ENCODE data around the gene OR4Q3.
"Not testable (repeated sequence)": the region's sequence is repeated elsewhere in the genome, so short reads cannot be mapped to it uniquely, and the experiment has no call there.

Gene OR4Q3

GRCh38 chr14:19743256-19743655, at the start of gene OR4Q3:
TSS of gene OR4Q3 (plus strand) at chr14:19743571.
- Histone ChIP-seq H3K4me1 (ENCODE audit: control insufficient read depth, low read depth, low read length) (no peaks in the 10 kb centered on the region), H3K4me3 (ENCODE audit: low read length) (no peak within 1 kb of the TSS), H3K36me3 (ENCODE audit: control insufficient read depth, low read depth, low read length) (no peaks in the 10 kb centered on the region)

DNA sequence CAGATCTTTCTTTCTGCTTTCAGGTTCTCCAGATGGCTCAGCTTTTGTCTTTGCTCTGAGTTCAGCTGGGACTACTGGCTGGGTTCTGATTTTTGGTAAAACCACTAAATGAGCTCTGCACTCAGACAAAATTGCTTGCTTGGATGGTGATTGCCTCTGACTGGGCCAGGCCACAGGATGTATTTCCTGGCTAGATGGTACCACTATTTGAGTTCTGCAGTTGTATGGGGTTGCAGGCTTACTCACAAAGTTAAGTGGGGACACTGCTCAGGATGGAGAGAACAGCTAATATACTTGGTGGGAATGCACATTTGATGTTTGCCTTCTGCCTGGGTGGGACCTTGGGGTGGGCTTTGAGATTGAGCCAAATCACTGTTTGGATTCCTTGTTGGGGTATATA, 14.0 kb upstream of the OR4Q3 start:
- H3K27ac ChIP-seq (ENCODE audit: low read length) = no peak overlapping the region
- H3K9me3 ChIP-seq (ENCODE audit: control insufficient read depth, low read depth, low read length) = peaks cover 63% of the 10 kb centered on the region

More at GRCh38 chr14:19743256-19743655, at the start of gene OR4Q3:
- H3K9me3 ChIP-seq (ENCODE audit: control insufficient read depth, low read depth, low read length) = peaks cover 53% of the 10 kb centered on the region
- H3K27ac ChIP-seq (ENCODE audit: low read length) = no peak within 1 kb of the TSS
- no peak within 1 kb of the TSS for H3K9ac ChIP-seq (ENCODE audit: low read length)
- H3K27me3 ChIP-seq (ENCODE audit: control insufficient read depth, insufficient read depth, low read length) = no peaks in the 10 kb centered on the region

GRCh38 chr14:19729763-19730162, 13.6 kb upstream of the OR4Q3 start:
- Histone ChIP-seq H3K9me3 (ENCODE audit: control insufficient read depth, low read depth, low read length) (peaks cover 64% of the 10 kb centered on the region), H3K9ac (ENCODE audit: low read length) (no peak overlapping the region), H3K4me1 (ENCODE audit: control insufficient read depth, low read depth, low read length) (no peaks in the 10 kb centered on the region), H3K27ac (ENCODE audit: low read length) (no peak overlapping the region), H3K4me3 (ENCODE audit: low read length) (no peak overlapping the region), H3K27me3 (ENCODE audit: control insufficient read depth, insufficient read depth, low read length) (no peaks in the 10 kb centered on the region), H3K36me3 (ENCODE audit: control insufficient read depth, low read depth, low read length) (no peaks in the 10 kb centered on the region)

More for the DNA sequence above, 14.0 kb upstream of the OR4Q3 start:
- Histone ChIP-seq H3K36me3 (ENCODE audit: control insufficient read depth, low read depth, low read length) (no peaks in the 10 kb centered on the region), H3K27me3 (ENCODE audit: control insufficient read depth, insufficient read depth, low read length) (no peaks in the 10 kb centered on the region), H3K4me3 (ENCODE audit: low read length) (no peak overlapping the region), H3K9ac (ENCODE audit: low read length) (no peak overlapping the region), H3K4me1 (ENCODE audit: control insufficient read depth, low read depth, low read length) (no peaks in the 10 kb centered on the region)

DNA sequence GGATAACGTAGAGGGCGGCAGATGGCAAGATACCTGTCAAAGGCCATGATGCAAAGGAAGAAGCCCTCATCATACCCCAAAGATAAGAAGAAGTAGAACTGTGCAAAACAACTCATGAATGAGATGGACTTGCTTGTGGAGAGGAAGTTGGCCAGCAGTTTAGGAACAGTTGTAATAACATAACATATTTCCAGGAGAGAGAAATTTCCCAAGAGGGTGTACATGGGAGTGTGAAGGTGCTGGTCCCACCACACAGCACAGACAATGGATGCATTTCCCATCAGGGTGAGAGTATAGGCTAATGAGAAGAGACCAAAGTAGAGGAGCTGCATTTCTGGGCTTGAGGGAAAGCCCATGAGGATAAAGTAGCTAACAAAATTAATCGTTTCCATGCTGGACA, 9.5 kb upstream of the OR4Q3 start:
- H3K4me3 ChIP-seq (ENCODE audit: low read length); H3K27me3 ChIP-seq (ENCODE audit: control insufficient read depth, insufficient read depth, low read length); H3K27ac ChIP-seq (ENCODE audit: low read length); H3K36me3 ChIP-seq (ENCODE audit: control insufficient read depth, low read depth, low read length); H3K9ac ChIP-seq (ENCODE audit: low read length); H3K4me1 ChIP-seq (ENCODE audit: control insufficient read depth, low read depth, low read length): not testable (repeated sequence)
- H3K9me3 ChIP-seq (ENCODE audit: control insufficient read depth, low read depth, low read length) = peaks cover 49% of the 10 kb centered on the region

DNA sequence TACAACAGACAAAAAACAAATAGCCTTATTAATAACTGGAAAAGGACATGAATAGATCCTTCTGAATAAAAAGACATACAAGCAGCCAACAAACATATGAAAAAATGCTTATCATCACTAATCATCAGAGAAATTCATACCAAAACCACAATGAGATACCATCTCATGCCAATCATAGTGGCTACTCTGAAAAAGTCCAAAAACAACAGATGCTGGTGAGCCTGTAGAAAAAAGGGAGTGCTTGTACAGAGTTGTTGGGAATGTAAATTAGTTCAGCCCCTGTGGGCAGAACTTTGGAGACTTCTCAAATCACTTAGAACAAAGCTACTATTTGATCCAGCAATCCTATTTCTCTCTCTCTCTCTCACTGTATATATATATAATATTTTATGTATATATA, 8.9 kb downstream of the OR4Q3 start:
- H3K4me1 ChIP-seq (ENCODE audit: control insufficient read depth, low read depth, low read length); H3K27ac ChIP-seq (ENCODE audit: low read length); H3K4me3 ChIP-seq (ENCODE audit: low read length); H3K36me3 ChIP-seq (ENCODE audit: control insufficient read depth, low read depth, low read length); H3K9ac ChIP-seq (ENCODE audit: low read length); H3K27me3 ChIP-seq (ENCODE audit: control insufficient read depth, insufficient read depth, low read length): not testable (repeated sequence)
- H3K9me3 ChIP-seq (ENCODE audit: control insufficient read depth, low read depth, low read length) = peaks cover 56% of the 10 kb centered on the region

- Histone ChIP-seq H3K9me3 (ENCODE audit: control insufficient read depth, low read depth, low read length) (peaks cover 47% of the 10 kb centered on the region), H3K27ac (ENCODE audit: low read length) (no peak overlapping the region), H3K9ac (ENCODE audit: low read length) (no peak overlapping the region), H3K4me3 (ENCODE audit: low read length) (no peak overlapping the region), H3K36me3 (ENCODE audit: control insufficient read depth, low read depth, low read length) (no peaks in the 10 kb centered on the region), H3K4me1 (ENCODE audit: control insufficient read depth, low read depth, low read length) (no peaks in the 10 kb centered on the region), H3K27me3 (ENCODE audit: control insufficient read depth, insufficient read depth, low read length) (no peaks in the 10 kb centered on the region)
Measured at GRCh38 chr14:19754172-19754571, 10.8 kb downstream of the OR4Q3 start.

GRCh38 chr14:19771491-19771890, 28.1 kb downstream of the OR4Q3 start:
- not testable (repeated sequence) for H3K27me3 ChIP-seq (ENCODE audit: control insufficient read depth, insufficient read depth, low read length); H3K9ac ChIP-seq (ENCODE audit: low read length); H3K27ac ChIP-seq (ENCODE audit: low read length); H3K4me3 ChIP-seq (ENCODE audit: low read length); H3K4me1 ChIP-seq (ENCODE audit: control insufficient read depth, low read depth, low read length); H3K36me3 ChIP-seq (ENCODE audit: control insufficient read depth, low read depth, low read length)
- peaks cover 75% of the 10 kb centered on the region for H3K9me3 ChIP-seq (ENCODE audit: control insufficient read depth, low read depth, low read length)

DNA sequence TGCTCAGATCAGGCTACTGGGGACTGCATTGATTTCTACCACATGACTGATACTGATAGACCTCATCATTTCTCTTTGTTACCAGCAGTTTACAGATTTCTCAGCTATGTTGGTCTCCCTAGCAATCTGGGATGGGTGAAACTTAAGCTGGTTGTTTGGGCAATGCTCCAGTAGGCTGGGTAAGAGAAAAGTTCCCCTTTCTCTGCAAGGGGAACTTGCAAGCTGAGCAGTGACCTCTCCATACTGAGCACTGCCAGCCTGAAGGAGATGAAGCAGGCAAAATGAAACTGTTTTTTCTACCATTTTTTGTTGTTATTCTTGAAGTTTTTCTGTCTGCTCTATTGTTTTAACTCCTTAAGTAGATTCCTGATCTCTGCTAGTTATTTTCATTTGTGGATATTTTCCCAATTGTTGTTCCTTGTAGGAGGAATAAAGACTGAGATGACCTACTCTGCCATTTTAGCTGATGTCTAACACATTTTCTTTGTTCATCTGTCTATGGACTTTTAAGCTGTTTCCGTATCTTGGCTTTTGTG, 28.6 kb downstream of the OR4Q3 start:
- Histone ChIP-seq H3K4me3 (ENCODE audit: low read length) (no peak overlapping the region), H3K9me3 (ENCODE audit: control insufficient read depth, low read depth, low read length) (peaks cover 74% of the 10 kb centered on the region), H3K27me3 (ENCODE audit: control insufficient read depth, insufficient read depth, low read length) (no peaks in the 10 kb centered on the region), H3K36me3 (ENCODE audit: control insufficient read depth, low read depth, low read length) (no peaks in the 10 kb centered on the region), H3K27ac (ENCODE audit: low read length) (no peak overlapping the region), H3K4me1 (ENCODE audit: control insufficient read depth, low read depth, low read length) (no peaks in the 10 kb centered on the region), H3K9ac (ENCODE audit: low read length) (no peak overlapping the region)

DNA sequence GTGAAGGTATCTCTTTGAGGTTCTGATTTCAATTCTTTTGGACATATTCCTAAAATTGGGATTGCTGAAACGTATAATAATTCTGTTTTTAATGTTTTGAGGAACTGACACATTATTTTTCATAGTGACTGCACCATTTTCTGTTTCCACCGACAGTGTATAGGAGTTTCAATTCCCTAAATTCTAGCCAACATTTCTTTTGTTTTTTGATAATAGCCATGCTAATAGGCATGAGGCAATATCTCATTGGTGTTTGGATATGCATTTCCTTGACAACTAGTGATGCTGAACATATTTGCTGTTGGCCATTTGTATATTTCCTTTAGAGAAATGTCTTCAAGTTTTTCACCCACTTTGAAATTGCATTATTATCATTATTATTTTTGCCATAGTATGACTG, 29.1 kb downstream of the OR4Q3 start:
- peaks cover 72% of the 10 kb centered on the region for H3K9me3 ChIP-seq (ENCODE audit: control insufficient read depth, low read depth, low read length)
- not testable (repeated sequence) for H3K36me3 ChIP-seq (ENCODE audit: control insufficient read depth, low read depth, low read length); H3K27me3 ChIP-seq (ENCODE audit: control insufficient read depth, insufficient read depth, low read length); H3K9ac ChIP-seq (ENCODE audit: low read length); H3K4me3 ChIP-seq (ENCODE audit: low read length); H3K27ac ChIP-seq (ENCODE audit: low read length); H3K4me1 ChIP-seq (ENCODE audit: control insufficient read depth, low read depth, low read length)

DNA sequence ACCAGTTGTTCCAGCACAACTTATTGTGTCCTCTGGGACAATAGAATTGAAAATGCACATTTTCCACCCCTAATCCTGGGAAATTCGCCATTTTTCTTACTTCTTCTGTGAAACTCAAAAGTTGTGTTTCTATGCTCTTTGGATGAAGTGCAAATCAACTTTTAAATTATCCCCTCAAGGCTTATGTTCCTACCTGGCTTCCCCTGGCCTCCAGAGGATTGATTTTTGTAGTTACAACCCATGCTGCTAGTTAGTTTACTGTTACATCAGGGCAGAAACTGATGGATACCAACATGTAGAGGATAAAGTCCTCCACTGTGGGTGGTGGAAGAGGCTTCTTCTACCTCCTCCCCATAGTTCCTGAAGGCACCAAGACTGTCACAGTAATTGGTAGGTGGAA, 29.8 kb downstream of the OR4Q3 start, which contains the start of gene OR4M1:
OR4M1 (plus strand) TSS at position 301 of the 400 bp plus-strand sequence. CDS start 6,819 bp downstream, outside the sequence.
- H3K27me3 ChIP-seq (ENCODE audit: control insufficient read depth, insufficient read depth, low read length); H3K4me1 ChIP-seq (ENCODE audit: control insufficient read depth, low read depth, low read length); H3K27ac ChIP-seq (ENCODE audit: low read length); H3K36me3 ChIP-seq (ENCODE audit: control insufficient read depth, low read depth, low read length); H3K4me3 ChIP-seq (ENCODE audit: low read length); H3K9ac ChIP-seq (ENCODE audit: low read length): not testable (repeated sequence)
- H3K9me3 ChIP-seq (ENCODE audit: control insufficient read depth, low read depth, low read length) = peaks cover 72% of the 10 kb centered on the region

GRCh38 chr14:19775587-19775986, 32.2 kb downstream of the OR4Q3 start:
- Histone ChIP-seq H3K27me3 (ENCODE audit: control insufficient read depth, insufficient read depth, low read length) (no peaks in the 10 kb centered on the region), H3K9ac (ENCODE audit: low read length) (no peak overlapping the region), H3K9me3 (ENCODE audit: control insufficient read depth, low read depth, low read length) (peaks cover 75% of the 10 kb centered on the region), H3K36me3 (ENCODE audit: control insufficient read depth, low read depth, low read length) (no peaks in the 10 kb centered on the region), H3K4me1 (ENCODE audit: control insufficient read depth, low read depth, low read length) (no peaks in the 10 kb centered on the region), H3K4me3 (ENCODE audit: low read length) (no peak overlapping the region), H3K27ac (ENCODE audit: low read length) (no peak overlapping the region)

DNA sequence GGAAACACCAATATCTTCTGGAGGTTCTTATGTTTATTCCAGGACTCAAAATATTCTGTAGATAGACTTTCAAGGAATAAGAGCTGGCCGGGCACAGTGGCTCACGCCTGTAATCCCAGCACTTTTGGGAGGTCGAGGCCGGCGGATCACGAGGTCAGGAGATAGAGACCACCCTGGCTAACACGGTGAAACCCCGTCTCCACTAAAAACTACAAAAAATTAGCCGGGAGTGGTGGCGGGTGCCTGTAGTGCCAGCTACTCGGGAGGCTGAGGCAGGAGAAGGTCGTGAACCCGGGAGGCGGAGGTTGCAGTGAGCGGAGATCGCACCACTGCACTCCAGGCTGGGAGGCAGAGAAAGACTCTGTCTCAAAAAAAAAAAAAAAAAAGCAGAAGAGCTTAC, 42.5 kb downstream of the OR4Q3 start:
- not testable (repeated sequence) for H3K27me3 ChIP-seq (ENCODE audit: control insufficient read depth, insufficient read depth, low read length); H3K27ac ChIP-seq (ENCODE audit: low read length); H3K36me3 ChIP-seq (ENCODE audit: control insufficient read depth, low read depth, low read length); H3K4me3 ChIP-seq (ENCODE audit: low read length); H3K9ac ChIP-seq (ENCODE audit: low read length); H3K4me1 ChIP-seq (ENCODE audit: control insufficient read depth, low read depth, low read length)
- H3K9me3 ChIP-seq (ENCODE audit: control insufficient read depth, low read depth, low read length) = peaks cover 50% of the 10 kb centered on the region
